ENCODE results near the gene CTCFL. TPM values are rescaled to one million over a fixed set of nuclear protein-coding genes. Genes with fewer than 3 reads are reported as not detected.

Gene CTCFL
- total RNA-seq, 1 donor from 2014 or later: 0.12 TPM

- TF ChIP-seq, protein P1, sequence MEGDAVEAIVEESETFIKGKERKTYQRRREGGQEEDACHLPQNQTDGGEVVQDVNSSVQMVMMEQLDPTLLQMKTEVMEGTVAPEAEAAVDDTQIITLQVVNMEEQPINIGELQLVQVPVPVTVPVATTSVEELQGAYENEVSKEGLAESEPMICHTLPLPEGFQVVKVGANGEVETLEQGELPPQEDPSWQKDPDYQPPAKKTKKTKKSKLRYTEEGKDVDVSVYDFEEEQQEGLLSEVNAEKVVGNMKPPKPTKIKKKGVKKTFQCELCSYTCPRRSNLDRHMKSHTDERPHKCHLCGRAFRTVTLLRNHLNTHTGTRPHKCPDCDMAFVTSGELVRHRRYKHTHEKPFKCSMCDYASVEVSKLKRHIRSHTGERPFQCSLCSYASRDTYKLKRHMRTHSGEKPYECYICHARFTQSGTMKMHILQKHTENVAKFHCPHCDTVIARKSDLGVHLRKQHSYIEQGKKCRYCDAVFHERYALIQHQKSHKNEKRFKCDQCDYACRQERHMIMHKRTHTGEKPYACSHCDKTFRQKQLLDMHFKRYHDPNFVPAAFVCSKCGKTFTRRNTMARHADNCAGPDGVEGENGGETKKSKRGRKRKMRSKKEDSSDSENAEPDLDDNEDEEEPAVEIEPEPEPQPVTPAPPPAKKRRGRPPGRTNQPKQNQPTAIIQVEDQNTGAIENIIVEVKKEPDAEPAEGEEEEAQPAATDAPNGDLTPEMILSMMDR (conservative IDR thresholded peaks at IDR 0.05; ENCODE audit: low read depth, low read length): no peak
- no peak overlapping the region for H3K4me3 ChIP-seq (ENCODE audit: low read depth, low read length)
- no peak for DNase-seq (ENCODE audit: low read depth)
These were observed 39.4 kb upstream of the CTCFL start for GRCh38 chr20:57564180-57564802.

DNA sequence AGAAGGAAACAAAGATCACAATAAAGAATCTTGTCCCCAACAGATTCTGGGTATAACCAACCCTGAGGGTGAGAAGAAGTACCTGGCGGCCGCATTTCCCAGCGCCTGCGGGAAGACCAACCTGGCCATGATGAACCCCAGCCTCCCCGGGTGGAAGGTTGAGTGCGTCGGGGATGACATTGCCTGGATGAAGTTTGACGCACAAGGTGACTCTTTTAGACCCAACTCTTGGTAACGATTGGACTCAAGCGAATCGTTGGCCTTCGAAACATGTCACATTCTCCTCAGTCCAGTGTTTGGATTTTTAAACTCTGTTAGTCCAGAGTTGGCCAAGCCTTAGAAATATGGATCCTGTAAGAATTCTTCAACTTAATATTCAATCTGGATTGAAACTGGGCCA, 38.6 kb upstream of the CTCFL start:
- TF ChIP-seq, protein P1 (conservative IDR thresholded peaks at IDR 0.05; ENCODE audit: low read depth, low read length): no peak

GRCh38 chr20:57562541-57563465, 37.9 kb upstream of the CTCFL start:
- TF ChIP-seq, protein P1 (conservative IDR thresholded peaks at IDR 0.05; ENCODE audit: low read depth, low read length): no peak
- no peak for DNase-seq (ENCODE audit: low read depth)
- no peak overlapping the region for H3K4me3 ChIP-seq (ENCODE audit: low read depth, low read length)

More for the DNA sequence above, 38.6 kb upstream of the CTCFL start:
- H3K4me3 ChIP-seq (ENCODE audit: low read depth, low read length): no peak overlapping the region
- no peak for DNase-seq (ENCODE audit: low read depth)

DNA sequence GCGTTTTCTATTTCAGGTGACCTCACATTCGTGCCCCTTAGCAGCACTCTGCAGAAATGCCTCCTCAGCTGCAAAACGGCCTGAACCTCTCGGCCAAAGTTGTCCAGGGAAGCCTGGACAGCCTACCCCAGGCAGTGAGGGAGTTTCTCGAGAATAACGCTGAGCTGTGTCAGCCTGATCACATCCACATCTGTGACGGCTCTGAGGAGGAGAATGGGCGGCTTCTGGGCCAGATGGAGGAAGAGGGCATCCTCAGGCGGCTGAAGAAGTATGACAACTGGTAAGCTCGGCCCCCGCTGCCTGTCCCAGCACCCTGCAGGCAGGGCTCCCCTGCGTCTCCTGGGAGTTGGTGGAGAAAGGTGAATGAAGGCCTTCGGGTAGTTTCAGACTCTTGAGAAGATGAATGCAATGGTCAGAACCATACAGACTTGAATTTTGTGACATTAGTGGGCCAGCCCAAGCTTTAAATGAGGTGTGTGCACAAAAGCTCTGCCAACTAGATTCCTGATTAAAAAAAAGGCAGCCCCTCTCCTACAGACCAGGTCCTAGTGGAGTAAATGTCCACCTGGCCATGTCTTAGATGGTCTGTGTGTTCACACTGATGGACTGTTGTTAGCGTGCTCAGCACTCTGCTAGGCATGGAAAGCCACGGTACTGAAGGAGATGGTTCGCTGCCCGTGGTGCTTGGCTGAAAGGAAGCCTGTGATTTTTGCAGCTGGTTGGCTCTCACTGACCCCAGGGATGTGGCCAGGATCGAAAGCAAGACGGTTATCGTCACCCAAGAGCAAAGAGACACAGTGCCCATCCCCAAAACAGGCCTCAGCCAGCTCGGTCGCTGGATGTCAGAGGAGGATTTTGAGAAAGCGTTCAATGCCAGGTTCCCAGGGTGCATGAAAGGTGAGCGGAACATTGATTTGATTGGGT, 36.7 kb upstream of the CTCFL start:
- TF ChIP-seq, protein P1 (conservative IDR thresholded peaks at IDR 0.05; ENCODE audit: low read depth, low read length): no peak
- no peak for DNase-seq (ENCODE audit: low read depth)
- H3K4me3 ChIP-seq (ENCODE audit: low read depth, low read length): peak overlapping the region; percentile 16

DNA sequence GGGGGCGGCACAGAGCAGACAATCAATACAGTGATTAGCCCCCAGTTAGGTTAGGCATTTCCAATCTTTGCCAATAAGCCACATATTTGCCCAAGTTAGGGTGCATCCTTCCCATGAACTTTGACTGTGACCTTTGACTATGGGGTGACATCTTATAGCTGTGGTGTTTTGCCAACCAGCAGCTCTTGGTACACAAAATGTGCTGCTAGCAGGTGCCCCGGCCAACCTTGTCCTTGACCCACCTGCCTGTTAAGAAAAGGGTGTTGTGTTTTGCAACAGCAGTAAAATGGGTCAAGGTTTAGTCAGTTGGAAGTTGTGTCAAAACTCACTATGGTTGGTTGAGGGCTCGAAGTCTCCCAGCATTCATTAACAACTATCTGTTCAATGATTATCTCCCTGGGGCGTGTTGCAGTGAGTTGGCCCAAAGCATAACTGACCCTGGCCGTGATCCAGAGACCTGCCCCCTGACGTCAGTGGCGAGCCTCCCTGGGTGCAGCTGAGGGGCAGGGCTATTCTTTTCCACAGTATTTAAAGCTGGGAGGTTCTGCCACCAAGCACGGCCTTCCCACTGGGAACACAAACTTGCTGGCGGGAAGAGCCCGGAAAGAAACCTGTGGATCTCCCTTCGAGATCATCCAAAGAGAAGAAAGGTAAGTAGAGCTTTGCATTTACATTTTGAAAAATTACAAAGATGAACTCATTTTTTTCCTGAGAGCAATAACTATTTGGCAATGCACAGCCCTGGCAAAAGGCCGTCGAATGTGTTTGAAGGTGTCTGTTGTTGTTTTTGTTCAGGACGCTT, 35.8 kb upstream of the CTCFL start, which contains the start of gene PCK1:
TSS of gene PCK1 (plus strand) at position 557 of the 802 bp plus-strand sequence. CDS start 302 bp downstream, outside the sequence.
- TF ChIP-seq, protein P1 (conservative IDR thresholded peaks at IDR 0.05; ENCODE audit: low read depth, low read length): no peak
- peak; percentile 89 for DNase-seq (ENCODE audit: low read depth)
- H3K4me3 ChIP-seq (ENCODE audit: low read depth, low read length): peak within 1 kb of the TSS; percentile 16
